ENCODE measurements around the gene SCART1.
"Not testable (repeated sequence)": the region's sequence is repeated elsewhere in the genome, so short reads cannot be mapped to it uniquely, and the experiment has no call there.

The SCART1 gene

DNA sequence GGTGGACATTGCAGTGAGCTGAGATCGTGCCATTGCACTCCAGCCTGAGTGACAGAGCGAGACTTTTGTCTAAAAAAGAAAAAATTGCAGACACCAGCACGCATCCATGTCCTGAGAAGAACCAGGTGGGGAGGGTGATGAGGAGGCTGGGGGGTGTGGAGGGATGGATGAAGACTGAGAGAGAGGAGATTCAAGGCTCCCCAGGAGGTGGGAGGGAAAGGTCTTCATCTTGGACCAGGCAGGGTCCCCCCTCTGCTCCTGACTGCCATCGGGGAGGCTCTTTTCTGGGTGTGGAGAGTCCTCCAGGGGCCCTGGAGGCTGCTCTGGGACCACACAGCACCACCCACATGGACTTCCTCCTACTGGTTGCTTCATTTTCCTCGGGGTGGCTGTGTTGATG, 1.5 kb downstream of the SCART1 start:
- no peak for DNase-seq (ENCODE audit: low read depth in 2 of 3, low spot score in 1 of 3)

DNA sequence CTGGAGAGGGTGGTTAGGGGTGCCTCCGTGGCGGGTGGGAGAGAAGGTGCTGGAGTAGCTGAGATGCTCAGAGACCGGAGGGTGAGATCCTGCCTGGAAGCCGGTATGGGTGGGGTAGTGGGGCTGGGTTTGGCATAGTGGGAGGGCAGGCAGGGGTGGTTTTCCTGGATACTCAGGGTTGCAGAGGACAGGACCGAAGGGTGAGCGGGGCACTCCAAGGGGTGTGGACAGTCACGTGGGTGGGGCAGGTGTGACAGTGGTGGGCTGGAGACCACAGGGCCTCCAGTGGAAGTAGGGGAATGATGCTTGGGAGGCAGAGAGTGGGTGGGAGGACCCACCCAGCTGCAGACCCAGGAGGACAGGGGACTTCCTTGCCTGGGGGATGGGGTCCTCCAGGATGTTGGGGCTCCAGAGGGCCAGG, 1.9 kb downstream of the SCART1 start:
- DNase-seq (ENCODE audit: low read depth in 2 of 3, low spot score in 1 of 3): no peak

DNA sequence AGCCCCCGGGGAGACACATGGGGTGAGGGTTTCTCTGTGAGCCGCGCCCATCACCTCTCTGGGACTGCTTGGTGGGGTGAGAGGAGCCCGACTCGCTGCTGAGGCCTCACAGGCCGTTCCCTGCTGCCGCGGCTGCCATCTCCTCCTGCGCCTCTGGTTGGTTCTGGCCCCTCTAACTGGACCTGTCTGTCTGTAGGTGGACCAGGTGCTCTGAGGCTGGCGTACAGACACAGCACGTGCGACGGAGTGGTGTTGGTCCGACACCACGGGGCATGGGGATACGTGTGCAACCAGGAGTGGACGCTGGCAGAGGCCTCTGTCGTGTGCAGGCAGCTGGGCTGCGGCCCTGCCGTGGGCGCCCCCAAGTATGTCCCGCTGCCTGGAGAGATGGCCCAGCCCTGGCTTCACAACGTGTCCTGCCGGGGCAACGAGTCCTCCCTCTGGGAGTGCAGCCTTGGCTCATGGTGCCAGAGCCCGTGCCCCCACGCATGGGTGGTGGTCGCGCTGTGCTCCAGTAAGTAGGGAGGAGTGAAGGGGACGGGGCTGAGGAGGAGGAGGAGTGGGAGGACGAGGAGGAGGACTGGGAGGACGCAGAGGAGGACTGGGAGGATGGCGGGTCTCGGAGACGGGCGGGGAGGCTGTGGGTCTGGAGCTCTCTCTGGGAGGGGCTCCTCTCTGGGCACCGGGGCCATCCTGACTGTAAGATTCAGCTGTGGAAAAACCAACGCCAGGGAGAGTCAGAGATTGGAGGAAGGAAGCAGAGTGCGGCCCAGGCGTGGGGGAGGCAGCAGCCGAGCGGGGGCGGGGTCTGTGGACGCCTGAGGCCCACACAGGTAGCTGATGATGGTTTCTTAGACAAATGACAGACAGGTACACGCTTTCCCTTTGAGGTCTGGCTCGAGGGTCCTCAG, 2.6 kb downstream of the SCART1 start:
- DNase-seq (ENCODE audit: low read depth in 2 of 3, low spot score in 1 of 3): no peak

DNA sequence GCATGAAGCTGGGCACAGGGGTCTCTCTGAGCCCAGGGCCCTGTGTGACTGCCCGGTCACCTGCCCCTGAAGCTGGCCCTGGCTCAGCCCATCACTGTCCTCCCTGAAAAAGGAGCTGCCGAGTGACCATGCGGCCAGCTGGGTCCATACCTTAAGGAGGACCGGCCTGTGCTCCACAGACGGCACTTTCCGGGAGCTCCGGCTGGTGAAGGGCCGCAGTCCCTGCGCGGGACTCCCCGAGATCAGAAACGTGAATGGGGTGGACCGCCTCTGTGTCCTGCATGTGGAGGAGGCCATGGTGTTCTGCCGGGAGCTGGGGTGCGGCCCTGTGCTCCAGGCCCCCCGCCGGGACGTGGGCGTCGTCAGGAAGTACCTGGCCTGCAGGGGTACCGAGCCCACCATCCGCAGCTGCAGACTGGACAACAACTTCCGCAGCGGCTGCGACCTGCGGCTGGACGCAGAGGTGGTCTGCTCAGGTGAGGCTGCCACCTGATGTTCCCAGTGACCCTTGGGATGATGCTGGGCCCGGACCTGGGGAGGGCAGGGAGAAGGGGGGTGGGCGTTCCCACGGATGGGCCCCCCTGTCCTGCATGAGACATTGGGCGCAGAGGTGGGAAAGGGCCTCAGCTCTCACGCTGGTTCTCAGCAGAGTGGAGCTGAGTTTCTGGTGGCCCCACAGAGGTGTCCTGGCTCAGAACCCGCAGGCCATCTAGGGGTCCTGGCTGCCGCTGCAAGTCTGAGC, 3.5 kb downstream of the SCART1 start:
- DNase-seq (ENCODE audit: low read depth in 2 of 3, low spot score in 1 of 3): no peak

DNA sequence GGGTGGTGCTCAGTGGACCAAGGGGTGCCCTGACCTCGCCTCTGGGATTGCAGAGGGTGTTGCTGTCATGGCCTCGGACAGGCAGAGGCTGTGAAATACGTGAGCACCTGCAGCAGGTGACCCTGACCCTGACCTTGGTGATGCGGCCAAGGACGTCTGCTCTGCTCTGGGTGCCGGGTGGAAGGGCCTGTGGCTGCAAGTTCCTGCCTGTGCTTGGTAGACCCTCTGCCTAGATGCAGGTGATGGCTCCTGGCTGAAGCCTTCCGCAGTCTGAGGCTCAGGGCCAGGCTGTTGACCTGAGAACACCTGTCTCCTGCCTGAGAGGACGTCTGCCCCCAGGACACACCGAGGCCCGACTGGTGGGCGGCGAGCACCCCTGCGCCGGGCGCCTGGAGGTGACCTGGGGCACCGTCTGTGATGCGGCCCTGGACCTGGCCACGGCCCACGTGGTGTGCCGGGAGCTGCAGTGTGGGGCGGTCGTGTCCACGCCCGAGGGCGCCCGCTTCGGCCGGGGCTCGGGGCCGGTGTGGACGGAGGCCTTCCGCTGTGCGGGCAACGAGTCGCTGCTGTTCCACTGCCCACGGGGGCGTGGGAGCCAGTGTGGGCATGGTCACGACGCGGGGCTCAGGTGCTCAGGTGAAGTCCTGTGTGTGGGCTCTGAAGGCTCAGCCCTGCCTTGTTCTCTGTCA, 4.4 kb downstream of the SCART1 start:
- DNase-seq (ENCODE audit: low read depth in 2 of 3, low spot score in 1 of 3): no peak

DNA sequence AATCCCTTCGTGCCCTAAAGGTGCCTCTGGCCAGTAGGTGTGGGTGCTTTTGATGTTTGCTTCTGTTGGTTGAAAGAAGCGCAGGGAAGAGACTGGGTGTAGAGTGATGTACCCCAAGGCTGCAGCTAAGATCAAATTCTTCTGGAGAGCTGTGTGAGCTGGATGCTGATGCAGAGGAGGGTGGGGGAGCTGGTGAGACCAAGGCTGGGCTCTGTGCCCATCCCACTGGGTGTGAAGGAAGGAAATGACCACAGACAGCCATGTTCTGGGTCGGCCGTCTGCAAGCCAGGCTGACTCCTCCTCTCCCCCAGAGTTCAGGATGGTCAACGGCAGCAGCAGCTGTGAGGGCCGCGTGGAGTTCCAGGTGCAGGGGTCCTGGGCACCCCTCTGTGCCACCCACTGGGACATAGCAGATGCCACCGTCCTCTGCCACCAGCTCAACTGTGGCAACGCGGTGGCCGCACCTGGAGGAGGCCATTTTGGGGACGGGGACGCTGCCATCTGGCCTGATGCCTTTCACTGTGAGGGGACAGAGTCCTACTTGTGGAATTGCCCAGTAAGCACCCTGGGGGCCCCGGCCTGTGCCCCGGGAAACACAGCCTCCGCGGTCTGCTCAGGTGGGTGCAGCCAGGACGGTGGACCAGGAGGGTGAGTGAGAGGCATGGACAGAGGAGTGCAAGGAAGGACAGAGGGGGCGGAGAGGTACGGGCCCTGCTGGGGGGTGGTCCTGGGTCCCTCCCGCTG, 5.1 kb downstream of the SCART1 start:
- DNase-seq (ENCODE audit: low read depth in 2 of 3, low spot score in 1 of 3): no peak

DNA sequence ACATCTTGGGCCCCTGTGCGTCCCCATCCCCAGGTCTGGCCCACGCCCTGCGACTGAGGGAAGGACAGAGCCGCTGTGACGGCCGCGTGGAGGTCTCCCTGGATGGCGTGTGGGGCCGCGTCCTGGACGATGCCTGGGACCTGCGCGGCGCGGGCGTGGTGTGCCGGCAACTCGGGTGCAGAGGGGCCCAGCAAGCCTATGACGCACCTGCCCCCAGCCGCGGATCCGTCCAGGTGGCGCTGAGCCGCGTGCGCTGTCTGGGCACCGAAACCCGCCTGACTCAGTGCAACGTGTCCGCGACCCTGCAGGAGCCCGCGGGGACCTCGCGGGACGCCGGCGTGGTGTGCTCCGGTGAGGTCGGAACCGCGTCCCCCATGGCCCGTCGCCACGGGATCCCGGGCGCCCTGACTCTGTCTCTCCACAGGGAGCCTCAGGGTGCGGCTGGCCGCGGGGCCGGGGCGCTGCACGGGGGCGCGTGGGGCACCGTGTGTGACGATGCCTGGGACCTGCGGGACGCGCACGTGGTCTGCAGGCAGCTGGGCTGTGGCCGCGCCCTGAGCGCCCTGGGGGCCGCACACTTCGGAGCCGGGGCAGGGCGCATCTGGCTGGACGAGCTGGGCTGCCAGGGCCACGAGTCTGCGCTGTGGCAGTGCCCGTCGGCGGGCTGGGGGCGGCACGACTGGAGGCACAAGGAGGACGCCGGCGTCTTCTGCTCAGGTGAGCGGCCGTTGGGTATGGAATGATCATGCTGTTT, 5.9 kb downstream of the SCART1 start:
- DNase-seq (ENCODE audit: low read depth in 2 of 3, low spot score in 1 of 3): no peak

DNA sequence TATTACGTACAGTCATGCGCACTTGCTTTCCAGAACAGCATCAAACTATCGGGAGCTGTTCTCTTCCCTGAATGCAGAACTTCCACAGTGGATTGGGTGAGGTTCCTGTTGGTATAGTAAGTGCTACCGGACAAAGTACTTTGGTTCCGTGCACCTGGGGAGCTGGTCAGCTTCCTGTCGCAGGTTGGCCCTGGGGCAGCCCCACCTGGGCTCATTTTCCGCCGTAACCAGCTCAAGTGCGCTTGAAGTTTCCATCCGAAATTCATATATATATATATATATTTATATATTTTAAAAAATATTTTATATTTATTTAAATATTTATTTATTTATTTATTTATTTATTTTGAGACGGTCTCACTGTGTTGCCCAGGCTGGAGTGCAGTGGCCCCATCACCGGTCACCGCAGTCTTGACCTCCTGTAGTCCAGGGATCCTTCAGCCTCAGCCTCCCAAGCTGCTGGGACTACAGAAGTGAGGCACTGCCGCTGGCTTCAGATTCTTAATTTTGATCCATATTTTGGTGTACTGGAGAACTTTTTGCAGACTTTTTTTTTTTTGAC, 6.5 kb downstream of the SCART1 start:
- DNase-seq (ENCODE audit: low read depth in 2 of 3, low spot score in 1 of 3): no peak

DNA sequence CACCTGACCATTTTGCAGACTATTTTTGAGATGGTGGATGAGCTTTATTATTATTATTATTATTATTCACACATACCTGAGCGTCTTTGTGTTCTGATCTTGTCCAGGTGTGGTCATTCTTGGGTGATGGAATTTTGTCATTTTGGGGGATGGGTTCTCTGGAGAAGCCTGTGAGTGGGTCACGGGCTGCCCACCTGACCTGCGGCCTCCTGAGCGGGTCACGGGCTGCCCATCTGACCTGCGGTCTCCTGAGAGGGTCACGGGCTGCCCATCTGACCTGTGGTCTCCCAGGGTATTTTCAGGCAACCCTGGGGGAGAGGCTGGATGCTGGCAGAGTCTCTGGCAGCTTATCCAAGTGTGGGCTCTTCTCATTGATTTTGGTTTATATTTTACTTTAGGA, 7.3 kb downstream of the SCART1 start:
- no peak for DNase-seq (ENCODE audit: low read depth in 2 of 3, low spot score in 1 of 3)

DNA sequence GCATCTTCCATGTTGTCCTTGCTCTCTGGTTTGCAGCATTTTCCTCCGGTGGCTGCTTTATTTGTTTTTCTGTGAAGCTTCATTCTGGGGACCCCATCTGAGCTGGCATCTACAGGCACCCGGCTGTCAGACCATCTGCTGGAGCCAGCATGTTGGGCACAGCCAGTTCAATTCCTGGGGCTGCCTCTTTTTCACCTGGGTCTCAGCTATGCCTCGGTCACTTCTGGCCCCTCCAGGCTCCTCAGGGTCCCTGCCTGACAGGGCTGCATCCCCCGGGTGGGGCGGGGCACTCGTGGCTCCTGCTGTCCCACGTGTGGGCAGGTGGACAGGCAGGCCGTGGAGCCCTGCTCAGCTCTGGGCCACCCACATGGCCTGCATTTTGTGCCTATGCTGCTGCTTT, 8.1 kb downstream of the SCART1 start:
- DNase-seq (ENCODE audit: low read depth in 2 of 3, low spot score in 1 of 3): no peak

DNA sequence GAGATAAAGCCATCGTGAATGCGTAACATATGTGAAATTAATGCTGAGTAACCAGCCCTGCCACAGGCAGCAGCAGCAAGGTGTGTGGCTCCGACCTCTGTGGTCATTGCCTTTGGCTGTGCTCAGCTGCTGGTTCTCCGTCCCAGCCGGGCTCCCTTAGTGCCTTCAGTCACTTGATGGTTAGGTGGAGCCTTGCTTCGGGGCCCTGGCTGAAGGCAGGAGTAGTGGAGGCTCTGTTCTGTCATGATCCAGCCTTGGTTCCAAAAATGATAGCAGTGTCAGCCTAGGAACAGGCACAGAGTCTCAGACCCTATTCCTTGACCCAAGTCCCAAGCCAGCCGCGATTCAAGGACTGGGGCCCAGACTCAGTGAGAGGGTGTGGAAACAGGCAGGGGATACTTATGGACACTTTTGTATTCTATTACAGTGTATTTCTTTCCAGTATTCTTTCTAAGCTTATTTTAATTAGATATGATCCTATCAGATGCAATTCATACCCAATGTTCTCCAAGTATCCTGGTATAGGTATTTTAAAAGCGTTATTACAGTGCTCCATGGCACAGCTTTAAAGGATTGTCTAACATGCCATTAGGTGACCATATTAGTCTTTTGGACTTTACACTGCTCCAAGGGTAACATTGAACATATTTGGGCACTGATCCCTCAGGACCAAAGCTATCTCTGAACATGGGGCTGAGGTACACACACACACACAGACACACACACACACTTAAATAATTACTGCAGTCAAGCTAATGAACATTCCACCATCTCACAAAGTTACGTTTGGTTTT, 9.0 kb downstream of the SCART1 start:
- no peak for DNase-seq (ENCODE audit: low read depth in 2 of 3, low spot score in 1 of 3)

DNA sequence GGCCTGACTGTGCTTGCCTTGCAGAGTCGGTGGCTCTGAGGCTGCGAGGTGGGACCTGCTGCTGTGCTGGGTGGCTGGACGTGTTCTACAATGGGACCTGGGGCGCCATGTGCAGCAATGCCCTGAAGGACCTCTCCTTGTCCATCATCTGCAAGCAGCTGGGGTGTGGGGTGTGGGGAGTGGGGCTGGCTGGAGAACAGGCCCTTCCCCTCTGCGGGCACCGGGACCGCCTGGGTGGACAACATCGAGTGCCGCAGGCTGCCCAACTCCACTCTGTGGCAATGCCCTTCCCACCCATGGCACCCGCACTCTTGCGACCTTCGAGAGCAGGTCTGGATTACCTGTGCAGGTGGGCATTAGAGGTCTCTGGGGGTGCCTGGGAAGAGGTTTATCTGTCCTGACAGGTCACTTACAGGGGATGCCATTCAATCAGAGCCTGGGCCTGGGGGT, 10.9 kb downstream of the SCART1 start:
- DNase-seq (ENCODE audit: low read depth in 2 of 3, low spot score in 1 of 3): no peak

DNA sequence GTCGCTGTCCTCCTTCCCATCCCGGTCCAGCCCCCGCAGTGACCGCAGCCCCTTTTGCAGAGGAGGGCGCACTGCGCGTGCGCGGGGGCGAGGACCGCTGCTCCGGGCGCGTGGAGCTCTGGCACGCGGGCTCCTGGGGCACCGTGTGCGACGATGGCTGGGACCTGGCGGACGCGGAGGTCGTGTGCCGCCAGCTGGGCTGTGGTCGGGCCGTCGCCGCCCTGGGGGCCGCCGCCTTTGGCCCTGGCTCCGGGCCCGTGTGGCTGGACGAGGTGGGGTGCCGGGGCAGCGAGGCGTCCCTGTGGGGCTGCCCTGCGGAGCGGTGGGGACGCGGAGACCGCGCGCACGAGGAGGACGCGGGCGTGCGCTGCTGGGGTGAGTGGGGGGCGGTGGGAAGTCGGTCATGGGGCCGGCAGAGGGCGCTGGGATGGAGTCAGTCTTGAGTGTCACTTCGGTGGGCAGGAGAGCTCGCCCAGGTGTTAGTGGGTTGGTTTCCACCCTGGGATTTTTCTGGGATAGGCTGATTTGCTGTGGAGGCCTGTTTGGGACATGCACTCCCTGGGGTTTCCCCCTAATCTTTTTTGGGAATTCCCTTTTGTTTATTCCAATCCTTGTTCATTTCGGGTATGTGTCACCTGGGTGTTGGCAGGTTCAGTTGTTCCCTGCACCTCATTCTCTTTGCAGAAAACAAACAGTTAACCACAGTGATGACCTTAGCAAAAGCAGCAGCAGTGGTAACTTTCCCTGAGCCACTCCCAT, 11.6 kb downstream of the SCART1 start:
- no peak for DNase-seq (ENCODE audit: low read depth in 2 of 3, low spot score in 1 of 3)

DNA sequence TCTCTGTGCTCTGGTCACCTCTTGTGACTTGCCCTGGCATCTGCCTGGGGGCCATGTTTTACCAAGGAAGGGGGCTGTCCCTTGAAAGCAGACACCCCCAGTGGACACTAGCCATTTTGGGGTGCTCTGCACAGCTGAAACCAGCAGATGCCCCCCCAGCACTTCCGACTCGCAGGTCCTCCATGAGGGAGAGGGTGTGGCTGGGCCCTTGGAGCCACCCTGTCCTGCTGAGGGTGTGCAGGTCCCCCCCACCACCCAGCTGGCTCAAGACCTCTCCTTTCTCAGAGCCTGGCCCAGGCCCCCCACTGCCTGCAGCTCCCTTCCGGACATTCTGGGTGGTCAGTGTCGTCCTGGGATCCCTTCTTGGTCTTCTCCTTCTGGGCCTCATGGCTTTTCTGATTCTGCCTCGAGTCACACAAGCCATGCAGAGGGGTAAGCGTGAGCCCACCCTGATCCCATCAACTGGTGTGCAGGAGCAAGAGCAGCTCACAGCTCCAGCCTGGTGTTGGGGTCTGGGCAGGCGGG, 12.3 kb downstream of the SCART1 start:
- DNase-seq (ENCODE audit: low read depth in 2 of 3, low spot score in 1 of 3): no peak

DNA sequence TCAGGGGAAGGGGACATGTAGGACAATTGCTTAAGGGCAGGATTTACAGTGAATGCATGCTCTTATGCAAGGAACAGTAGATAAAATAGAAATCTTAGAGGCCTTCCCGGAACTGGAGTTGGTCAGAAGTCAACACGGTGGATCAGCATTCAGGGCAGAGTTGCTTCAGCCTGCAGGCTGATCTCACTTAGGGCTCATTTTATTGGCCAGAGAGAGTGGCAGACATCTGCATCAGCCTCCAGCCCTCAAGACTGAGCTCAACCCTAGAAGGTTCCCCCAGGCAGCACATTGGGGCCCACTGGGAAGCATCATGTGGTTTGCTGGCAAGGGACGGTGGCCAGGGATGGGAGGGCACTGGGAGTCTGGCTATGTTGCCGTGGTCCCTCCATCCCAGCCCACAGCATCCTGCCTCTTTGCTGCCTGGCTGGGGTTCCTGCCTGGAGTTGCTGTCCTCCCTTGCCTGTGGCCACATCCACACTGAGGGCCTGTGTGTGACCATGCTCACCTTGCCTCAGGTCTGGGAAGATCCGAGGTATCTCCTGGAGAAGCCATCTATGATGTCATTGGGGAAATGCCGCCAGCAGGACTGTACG, 13.0 kb downstream of the SCART1 start:
- no peak for DNase-seq (ENCODE audit: low read depth in 2 of 3, low spot score in 1 of 3)

DNA sequence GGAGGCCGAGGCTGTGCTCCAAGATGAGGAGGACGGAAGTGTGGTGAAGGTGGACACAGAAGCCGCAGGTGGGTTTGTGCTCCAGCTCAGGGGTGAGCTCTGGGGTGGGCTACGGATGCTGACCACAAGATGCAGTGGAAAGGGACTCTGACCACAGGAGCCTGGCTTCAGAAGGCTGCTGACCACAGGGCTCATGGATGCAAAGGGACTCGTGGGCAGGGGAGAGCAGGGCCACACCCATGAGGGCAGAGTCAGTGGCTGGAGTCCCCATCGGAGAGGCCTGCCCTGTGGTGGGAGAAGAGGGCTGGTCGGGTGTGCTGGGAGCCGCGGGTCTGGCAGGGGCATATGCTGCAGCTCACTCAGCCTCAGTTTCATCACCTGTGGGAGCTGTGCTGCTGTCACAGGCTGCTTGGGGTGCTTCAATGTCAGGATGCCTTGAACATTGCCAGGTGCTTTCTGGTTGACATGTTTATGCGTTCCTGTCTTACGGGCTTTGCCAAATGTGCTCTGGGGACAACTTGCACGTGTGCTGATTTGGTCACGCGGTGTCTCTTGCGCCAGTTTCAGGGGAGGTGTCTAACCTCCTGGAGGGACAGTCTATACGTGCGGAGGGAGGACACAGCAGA, 13.7 kb downstream of the SCART1 start:
- DNase-seq (ENCODE audit: low read depth in 2 of 3, low spot score in 1 of 3): no peak

DNA sequence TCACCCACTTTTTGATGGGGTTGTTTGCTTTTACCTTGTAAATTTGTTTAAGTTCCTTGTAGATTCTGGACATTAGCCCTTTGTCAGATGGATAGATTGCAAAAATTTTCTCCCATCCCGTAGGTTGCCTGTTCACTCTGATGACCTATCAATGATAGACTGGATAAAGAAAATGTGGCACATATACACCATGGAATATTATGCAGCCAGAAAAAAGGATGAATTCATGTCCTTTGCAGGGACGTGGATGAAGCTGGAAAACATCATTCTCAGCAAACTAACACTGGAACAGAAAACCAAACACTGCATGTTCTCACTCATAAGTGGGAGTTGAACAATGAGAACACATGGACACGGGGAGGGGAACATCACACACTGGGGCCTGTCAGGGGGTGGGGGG, 15.5 kb downstream of the SCART1 start:
- DNase-seq (ENCODE audit: low read depth in 2 of 3, low spot score in 1 of 3): not testable (repeated sequence)
